SK-N-SH (cell line): Measurements from ENCODE around the gene OSBPL2. TPM values are rescaled to one million over a fixed set of nuclear protein-coding genes. Genes with fewer than 3 reads are reported as not detected.

Source experiments
- CTCF ChIA-PET: fragments of 300-600, 350-600 bp; formaldehyde crosslinking; extraction: SDS; loops from one replicate; lab custom pipeline; 2021; lab: Yijun Ruan, JAX
- POLR2A ChIA-PET: fragments of 350-600 bp; sonication (Branson Sonifier 250); formaldehyde crosslinking; extraction: SDS; loops from one replicate; lab custom pipeline; 2020; ENCODE audit warnings: antibody characterized with exemption, inconsistent platforms; lab: Yijun Ruan, JAX
- DNase-seq: peaks from one replicate; pipeline ENCODE4 v3.0.0; 2012
- H2AFZ ChIP-seq: fragments of 200-600 bp; sonication (generic); 2 replicates; pipeline ENCODE4 v1.8.1; 2016; ENCODE audit warnings: antibody characterized with exemption, mild to moderate bottlenecking, low read depth
- H3F3A ChIP-seq: fragments of 200-600 bp; sonication (generic); replicated peaks from 2 replicates; pipeline ENCODE3; 2016; ENCODE audit warnings: antibody characterized with exemption, mild to moderate bottlenecking; ENCODE audit not compliant: insufficient read depth
- H3K27ac ChIP-seq, 2 experiments: fragments of 200-500 bp in 1 of 2; fragments of 200-600 bp in 1 of 2; sonication (Bioruptor generic) in 1 of 2; sonication (generic), shearing (Covaris generic) in 1 of 2; 2 replicates each; pipeline versions ENCODE4 v1.5.1 to v1.6.1; 2014 to 2016; ENCODE audit warnings: low read depth in 2 of 2, inconsistent platforms in 1 of 2, low read length in 1 of 2, mild to moderate bottlenecking in 1 of 2, mixed read lengths in 1 of 2
- H3K27me3 ChIP-seq: fragments of 200-600 bp; sonication (generic), shearing (Covaris generic); 2 replicates; pipeline ENCODE4 v1.6.1; 2016; ENCODE audit warnings: mixed run types; ENCODE audit not compliant: insufficient read depth
- H3K36me3 ChIP-seq, 2 experiments: fragments of 200-500 bp in 1 of 2; fragments of 200-600 bp in 1 of 2; sonication (Bioruptor generic) in 1 of 2; sonication (generic) in 1 of 2; replicated peaks in 1 of 2; 2 replicates each; pipeline versions ENCODE3 to v1.5.1; 2014 to 2016; ENCODE audit warnings: low read length in 1 of 2, mild to moderate bottlenecking in 1 of 2; ENCODE audit not compliant: insufficient read depth in 2 of 2, control insufficient read depth in 1 of 2
- H3K4me1 ChIP-seq, 2 experiments: fragments of 200-500 bp in 1 of 2; fragments of 200-600 bp in 1 of 2; sonication (Bioruptor generic) in 1 of 2; sonication (generic), shearing (Covaris generic) in 1 of 2; 2 replicates each; pipeline versions ENCODE4 v1.5.1 to v1.6.1; 2014 to 2016; ENCODE audit warnings: low read depth in 1 of 2, low read length in 1 of 2, mixed run types in 1 of 2; ENCODE audit not compliant: insufficient read depth in 2 of 2, control insufficient read depth in 1 of 2
- H3K4me2 ChIP-seq: fragments of 200-600 bp; sonication (generic), shearing (Covaris generic); 2 replicates; pipeline ENCODE4 v1.6.1; 2017; ENCODE audit warnings: mixed run types
- H3K4me3 ChIP-seq, 2 experiments: fragments of 200-500 bp in 1 of 2; fragments of 200-600 bp in 1 of 2; sonication (Bioruptor generic) in 1 of 2; sonication (generic), shearing (Covaris generic) in 1 of 2; 2 replicates each; pipeline versions ENCODE4 v1.5.1 to v1.8.1; 2014 to 2016; ENCODE audit warnings: low read depth in 2 of 2, inconsistent platforms in 1 of 2, low read length in 1 of 2, mild to moderate bottlenecking in 1 of 2, mixed read lengths in 1 of 2, moderate library complexity in 1 of 2
- H3K79me2 ChIP-seq: fragments of 200-600 bp; sonication (generic); 2 replicates; pipeline ENCODE4 v1.8.1; 2017; ENCODE audit warnings: mild to moderate bottlenecking; ENCODE audit not compliant: insufficient read depth
- H3K9ac ChIP-seq: fragments of 200-600 bp; sonication (generic); 2 replicates; pipeline ENCODE4 v1.6.1; 2017; ENCODE audit warnings: mixed run types
- H3K9me2 ChIP-seq: fragments of 200-600 bp; sonication (generic); 2 replicates; pipeline ENCODE4 v1.6.1; 2017; ENCODE audit warnings: mixed run types
- H3K9me3 ChIP-seq: fragments of 200-600 bp; sonication (generic); 2 replicates; pipeline ENCODE4 v1.6.1; 2017; ENCODE audit warnings: mixed run types, mild to moderate bottlenecking, moderate library complexity
- H4K20me1 ChIP-seq: fragments of 200-600 bp; sonication (generic); 2 replicates; pipeline ENCODE4 v1.6.1; 2017; ENCODE audit warnings: mild to moderate bottlenecking, mixed run types; ENCODE audit not compliant: insufficient read depth
- CTCF ChIP-seq: fragments of 200-600 bp; sonication (generic); IDR thresholded peaks from 2 replicates; pipeline ENCODE4 v1.6.1; 2017; ENCODE audit warnings: antibody characterized with exemption, mild to moderate bottlenecking, moderate library complexity
- ELF1 ChIP-seq: IDR thresholded peaks from 2 replicates; pipeline ENCODE4 v1.4.0; 2012
- EP300 ChIP-seq, 2 experiments: IDR thresholded peaks; 2 replicates each; pipeline versions ENCODE4 v1.4.0 to v1.6.1; 2012; ENCODE audit warnings: borderline replicate concordance in 1 of 2, low read depth in 1 of 2, low read length in 1 of 2
- EZH2phosphoT487 ChIP-seq: fragments of 200-600 bp; sonication (generic); IDR thresholded peaks from 2 replicates; pipeline ENCODE4 v1.6.1; 2017; ENCODE audit warnings: low read depth, mixed run types, mild to moderate bottlenecking, antibody characterized with exemption, moderate library complexity, borderline replicate concordance
- FOSL2 ChIP-seq: IDR thresholded peaks from 2 replicates; pipeline ENCODE4 v1.4.0; 2012; ENCODE audit warnings: low read depth, mild to moderate bottlenecking, moderate library complexity, borderline replicate concordance
- GABPA ChIP-seq: IDR thresholded peaks from 2 replicates; pipeline ENCODE4 v1.4.0; 2012; ENCODE audit warnings: low read depth, mild to moderate bottlenecking
- IRF3 ChIP-seq: fragments of 150-350 bp; IDR thresholded peaks from 2 replicates; pipeline ENCODE4 v1.6.1; 2016; ENCODE audit warnings: mild to moderate bottlenecking, low read depth, low read length
- JUND ChIP-seq: IDR thresholded peaks from 2 replicates; pipeline ENCODE4 v1.4.0; 2012
- MEF2A ChIP-seq: IDR thresholded peaks from 2 replicates; pipeline ENCODE4 v1.4.0; 2012; ENCODE audit warnings: low read depth, borderline replicate concordance
- NRF1 ChIP-seq: IDR thresholded peaks from 2 replicates; pipeline ENCODE4 v1.6.1; 2012; ENCODE audit warnings: low read depth, mild to moderate bottlenecking, low read length
- PBX3 ChIP-seq: IDR thresholded peaks from 2 replicates; pipeline ENCODE4; 2012
- RAD21 ChIP-seq: IDR thresholded peaks from 2 replicates; pipeline ENCODE4 v1.6.1; 2012; ENCODE audit warnings: mild to moderate bottlenecking, low read length
- REST ChIP-seq: IDR thresholded peaks from 2 replicates; pipeline ENCODE4 v1.6.1; 2012; ENCODE audit warnings: mild to moderate bottlenecking, low read depth, low read length, moderate library complexity
- RFX5 ChIP-seq: IDR thresholded peaks from 2 replicates; pipeline ENCODE4 v1.6.1; 2012; ENCODE audit warnings: mild to moderate bottlenecking, improper control_type of control experiment, low read length
- RXRA ChIP-seq: IDR thresholded peaks from 2 replicates; pipeline ENCODE4 v1.4.0; 2012; ENCODE audit warnings: low read depth, mild to moderate bottlenecking, borderline replicate concordance
- SIN3A ChIP-seq: IDR thresholded peaks from 2 replicates; pipeline ENCODE4 v1.6.1; 2012; ENCODE audit warnings: low read depth, mild to moderate bottlenecking, low read length, moderate library complexity, borderline replicate concordance
- TCF12 ChIP-seq: IDR thresholded peaks from 2 replicates; pipeline ENCODE4 v1.4.0; 2012
- USF1 ChIP-seq: IDR thresholded peaks from 2 replicates; pipeline ENCODE4 v1.4.0; 2012; ENCODE audit warnings: low read depth, borderline replicate concordance
- YY1 ChIP-seq: IDR thresholded peaks from 2 replicates; pipeline ENCODE4 v1.4.0; 2012; ENCODE audit warnings: low read depth, mild to moderate bottlenecking
- WGBS: methylation state at CpG from one replicate; pipeline ENCODE4 v1.1.6; 2017; ENCODE audit warnings: low lambda C conversion rate; 5-methylcytosine and 5-hydroxymethylcytosine counted together
- polyA plus RNA-seq, 3 experiments: library from polyadenylated mRNA; depleted of rRNA; stranded (reverse); fragments of >200 nt; gene quantifications; 2 replicates each; pipeline ENCODE4 v1.2.3, GENCODE V29; 2012

Gene OSBPL2
- polyA plus RNA-seq, 1 of the 3 experiments (the other 2 are of a cell fraction) = 17.7 TPM

GRCh38 chr20:62344092-62344491 lies 105.8 kb downstream of the OSBPL2 start:
- H3K4me2 ChIP-seq = no peak overlapping the region
- no peaks in the 10 kb centered on the region for H4K20me1 ChIP-seq
- H3K79me2 ChIP-seq = no peaks in the 10 kb centered on the region
- no peaks in the 10 kb centered on the region for H3K4me1 ChIP-seq
- no peaks in the 10 kb centered on the region for H3K9me2 ChIP-seq
- H3K27me3 ChIP-seq = no peaks in the 10 kb centered on the region
- CTCF ChIA-PET = no interaction called here
- H3K4me3 ChIP-seq = no peak overlapping the region
- no peak overlapping the region for H3K9ac ChIP-seq
- H3K9me3 ChIP-seq = no peaks in the 10 kb centered on the region
- H3K36me3 ChIP-seq = peaks cover 23 to 41% of the 10 kb centered on the region in 2 experiments
- no peak overlapping the region for H2AFZ ChIP-seq
- no peak overlapping the region for H3K27ac ChIP-seq
- TF ChIP-seq CTCF (no peak), RXRA (no peak), GABPA (no peak), RAD21 (no peak), USF1 (no peak), YY1 (no peak), SIN3A (no peak), NRF1 (no peak), EZH2phosphoT487 (no peak), TCF12 (no peak), EP300 (IDR thresholded peaks at IDR 0.05; ENCODE audit: borderline replicate concordance in 1 of 2, low read depth in 1 of 2, low read length in 1 of 2) (no peak), MEF2A (no peak), JUND (no peak), PBX3 (no peak), REST (no peak), RFX5 (no peak), FOSL2 (no peak), IRF3 (no peak), ELF1 (no peak)
- no peaks in the 10 kb centered on the region for H3F3A ChIP-seq
- WGBS = 97% methylated on average over 5 of the region's 5 CpGs
- POLR2A ChIA-PET = no interaction called here
- DNase-seq = no peak
